ENCODE data around the gene LRP5.

DNA sequence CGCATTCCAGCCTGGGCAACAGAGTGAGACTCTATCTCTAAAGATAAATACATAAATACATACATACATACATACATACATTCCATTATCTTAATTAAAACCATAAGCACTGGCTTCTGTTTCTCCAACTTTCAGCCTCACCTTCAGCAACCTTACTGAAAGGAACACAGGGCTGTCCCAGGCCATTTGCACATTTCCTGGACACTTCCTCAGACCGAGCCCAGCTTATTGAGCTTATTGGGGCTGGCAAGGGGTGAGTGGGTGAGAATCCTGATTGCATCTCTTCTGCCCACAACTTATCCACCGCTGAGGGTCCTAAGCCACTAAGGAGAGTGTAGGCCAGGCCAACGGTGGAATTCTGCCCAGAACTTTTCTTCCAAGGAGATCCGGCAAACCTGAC is 16.5 kb upstream of the LRP5 start:
- TF ChIP-seq, protein P1, sequence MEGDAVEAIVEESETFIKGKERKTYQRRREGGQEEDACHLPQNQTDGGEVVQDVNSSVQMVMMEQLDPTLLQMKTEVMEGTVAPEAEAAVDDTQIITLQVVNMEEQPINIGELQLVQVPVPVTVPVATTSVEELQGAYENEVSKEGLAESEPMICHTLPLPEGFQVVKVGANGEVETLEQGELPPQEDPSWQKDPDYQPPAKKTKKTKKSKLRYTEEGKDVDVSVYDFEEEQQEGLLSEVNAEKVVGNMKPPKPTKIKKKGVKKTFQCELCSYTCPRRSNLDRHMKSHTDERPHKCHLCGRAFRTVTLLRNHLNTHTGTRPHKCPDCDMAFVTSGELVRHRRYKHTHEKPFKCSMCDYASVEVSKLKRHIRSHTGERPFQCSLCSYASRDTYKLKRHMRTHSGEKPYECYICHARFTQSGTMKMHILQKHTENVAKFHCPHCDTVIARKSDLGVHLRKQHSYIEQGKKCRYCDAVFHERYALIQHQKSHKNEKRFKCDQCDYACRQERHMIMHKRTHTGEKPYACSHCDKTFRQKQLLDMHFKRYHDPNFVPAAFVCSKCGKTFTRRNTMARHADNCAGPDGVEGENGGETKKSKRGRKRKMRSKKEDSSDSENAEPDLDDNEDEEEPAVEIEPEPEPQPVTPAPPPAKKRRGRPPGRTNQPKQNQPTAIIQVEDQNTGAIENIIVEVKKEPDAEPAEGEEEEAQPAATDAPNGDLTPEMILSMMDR (conservative IDR thresholded peaks at IDR 0.05; ENCODE audit: low read length): no peak
- TF ChIP-seq EZH2phosphoT487 (IDR thresholded peaks at IDR 0.05; ENCODE audit: borderline replicate concordance): no peak

All from Loucy (cell line).